ENCODE results near the gene SCAF4. TPM values are rescaled to one million over a fixed set of nuclear protein-coding genes. Genes with fewer than 3 reads are reported as not detected.

The SCAF4 gene
- total and polyA plus RNA-seq, 2 of the 8 experiments (the other 6 are each of a cell fraction or from before 2014, with no cell fraction given), result 28.9 to 55.1 TPM

GRCh38 chr21:31756787-31757186 lies 24.9 kb upstream of the SCAF4 start (continued):
- TF ChIP-seq SIN3A (conservative IDR thresholded peaks at IDR 0.05 in 1 of 2, IDR thresholded peaks at IDR 0.05 in 1 of 2; ENCODE audit: low read depth in 1 of 2, low read length in 2 of 2) (no peak), BACH1 (IDR thresholded peaks at IDR 0.05; ENCODE audit: low read length) (no peak), SIX5 (IDR thresholded peaks at IDR 0.05; ENCODE audit: low read depth, low read length) (no peak), RBBP5 (IDR thresholded peaks at IDR 0.05; ENCODE audit: borderline replicate concordance, low read depth, low read length) (no peak), CHD1 (IDR thresholded peaks at IDR 0.05; ENCODE audit: low read depth, low read length) (no peak), HDAC2 (IDR thresholded peaks at IDR 0.05; ENCODE audit: borderline replicate concordance in 1 of 2, low read depth in 2 of 2, low read length in 2 of 2) (no peak), SAP30 (IDR thresholded peaks at IDR 0.05; ENCODE audit: insufficient read depth, insufficient replicate concordance, low read length) (no peak)
